GM18873 (cell line): Measurements from ENCODE around the gene BEST1.
"Not testable (repeated sequence)": the region's sequence is repeated elsewhere in the genome, so short reads cannot be mapped to it uniquely, and the experiment has no call there.

Experiments
- ATAC-seq: cut with Tn5 transposase; IDR thresholded peaks from one replicate; pipeline ENCODE4 v1.9.1; 2021; ENCODE audit warnings: mild to moderate bottlenecking, moderate library complexity, moderate number of reproducible peaks; ENCODE audit not compliant: unreplicated experiment, low FRiP score

BEST1 gene

GRCh38 chr11:61946894-61947293 lies 3.3 kb upstream of the BEST1 start:
- ATAC-seq: no peak

GRCh38 chr11:61947486-61948210 lies 2.5 kb upstream of the BEST1 start:
- no peak for ATAC-seq

GRCh38 chr11:61948505-61948904 lies 1.6 kb upstream of the BEST1 start:
- no peak for ATAC-seq

GRCh38 chr11:61949169-61950034 lies 749 bp upstream of the BEST1 start:
- ATAC-seq: no peak

- ATAC-seq: no peak
These were observed 1.5 kb downstream of the BEST1 start for GRCh38 chr11:61951484-61952135.

GRCh38 chr11:61952882-61953281 lies 2.7 kb downstream of the BEST1 start:
- ATAC-seq: no peak

GRCh38 chr11:61953632-61954031 lies 3.5 kb downstream of the BEST1 start:
- ATAC-seq: not testable (repeated sequence)

GRCh38 chr11:61954106-61954850 lies 4.1 kb downstream of the BEST1 start:
- ATAC-seq: no peak

- ATAC-seq: no peak
These were observed 4.8 kb downstream of the BEST1 start for GRCh38 chr11:61954851-61955421.

- ATAC-seq: no peak
These were observed 5.4 kb downstream of the BEST1 start for GRCh38 chr11:61955422-61956135.

- ATAC-seq: no peak
These were observed 6.3 kb downstream of the BEST1 start for GRCh38 chr11:61956191-61957020.

GRCh38 chr11:61957021-61957770 lies 7.0 kb downstream of the BEST1 start:
- ATAC-seq: no peak

- ATAC-seq: no peak
These were observed 8.4 kb downstream of the BEST1 start for GRCh38 chr11:61958590-61958989.

GRCh38 chr11:61959114-61959513 lies 9.0 kb downstream of the BEST1 start:
- no peak for ATAC-seq

GRCh38 chr11:61959678-61960077 lies 9.5 kb downstream of the BEST1 start:
- no peak for ATAC-seq

- ATAC-seq: no peak
These were observed 10.4 kb downstream of the BEST1 start for GRCh38 chr11:61960532-61960931.

GRCh38 chr11:61961570-61962212 lies 11.5 kb downstream of the BEST1 start:
- ATAC-seq: no peak
